ENCODE results near the gene MAPK8IP3.

Gene MAPK8IP3

DNA sequence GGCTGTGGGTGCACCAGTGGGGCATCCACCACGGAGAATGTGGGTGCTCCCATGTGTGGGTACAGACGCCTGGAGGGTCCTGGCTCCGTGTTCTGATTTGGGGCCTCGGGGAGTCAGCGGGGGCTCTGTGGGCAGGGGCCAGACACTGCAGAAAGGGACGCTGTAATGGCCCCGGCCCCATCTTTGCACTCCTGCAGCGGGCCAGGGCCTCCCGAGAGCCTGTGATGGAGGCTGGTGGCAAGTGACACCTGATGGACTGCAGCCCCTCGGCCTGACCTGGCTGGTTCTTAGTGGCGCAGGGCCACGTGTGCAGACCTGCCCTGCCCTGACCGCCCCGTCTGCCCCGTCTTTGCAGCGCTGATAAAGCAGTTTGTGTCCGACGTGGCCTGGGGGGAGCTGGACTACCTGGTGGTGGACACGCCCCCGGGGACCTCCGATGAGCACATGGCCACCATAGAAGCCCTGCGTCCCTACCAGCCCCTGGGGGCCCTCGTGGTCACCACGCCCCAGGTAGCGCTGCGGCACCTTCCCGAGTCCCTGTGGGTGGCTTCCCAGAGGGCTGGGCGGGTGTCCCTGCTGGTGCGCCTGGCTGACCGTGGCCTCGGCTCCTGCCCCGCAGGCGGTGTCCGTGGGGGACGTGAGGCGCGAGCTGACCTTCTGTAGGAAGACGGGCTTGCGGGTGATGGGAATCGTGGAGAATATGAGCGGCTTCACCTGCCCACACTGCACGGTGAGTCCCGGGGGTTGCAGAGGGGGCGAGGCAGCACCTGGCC is 81.5 kb downstream of the MAPK8IP3 start:
- H3K4me3 ChIP-seq (ENCODE audit: low read length): no peak overlapping the region
- no peak overlapping the region for H3K9ac ChIP-seq (ENCODE audit: low read length)
- H3K36me3 ChIP-seq (ENCODE audit: control insufficient read depth, insufficient read depth, low read length, severe bottlenecking): peaks cover 9% of the 10 kb centered on the region
- no peaks in the 10 kb centered on the region for H3K27me3 ChIP-seq (replicated peaks; ENCODE audit: control insufficient read depth, insufficient read depth, low read length)
- DNase-seq (ENCODE audit: low read depth): no peak
- no peaks in the 10 kb centered on the region for H3K9me3 ChIP-seq (ENCODE audit: control insufficient read depth, low read length)
- no peaks in the 10 kb centered on the region for H3K4me1 ChIP-seq (ENCODE audit: control insufficient read depth, insufficient read depth, low read length)

GRCh38 chr16:1788095-1788707 is 82.2 kb downstream of the MAPK8IP3 start:
- no peak for DNase-seq (ENCODE audit: low read depth)
- no peaks in the 10 kb centered on the region for H3K9me3 ChIP-seq (ENCODE audit: control insufficient read depth, low read length)
- no peak overlapping the region for H3K4me3 ChIP-seq (ENCODE audit: low read length)
- no peaks in the 10 kb centered on the region for H3K4me1 ChIP-seq (ENCODE audit: control insufficient read depth, insufficient read depth, low read length)
- peaks cover 9% of the 10 kb centered on the region for H3K36me3 ChIP-seq (ENCODE audit: control insufficient read depth, insufficient read depth, low read length, severe bottlenecking)
- no peaks in the 10 kb centered on the region for H3K27me3 ChIP-seq (replicated peaks; ENCODE audit: control insufficient read depth, insufficient read depth, low read length)
- no peak overlapping the region for H3K9ac ChIP-seq (ENCODE audit: low read length)

- no peaks in the 10 kb centered on the region for H3K4me1 ChIP-seq (ENCODE audit: control insufficient read depth, insufficient read depth, low read length)
- no peaks in the 10 kb centered on the region for H3K27me3 ChIP-seq (replicated peaks; ENCODE audit: control insufficient read depth, insufficient read depth, low read length)
- no peak for DNase-seq (ENCODE audit: low read depth)
- no peak overlapping the region for H3K9ac ChIP-seq (ENCODE audit: low read length)
- H3K4me3 ChIP-seq (ENCODE audit: low read length): no peak overlapping the region
- peaks cover 9% of the 10 kb centered on the region for H3K36me3 ChIP-seq (ENCODE audit: control insufficient read depth, insufficient read depth, low read length, severe bottlenecking)
- no peaks in the 10 kb centered on the region for H3K9me3 ChIP-seq (ENCODE audit: control insufficient read depth, low read length)
These were observed 82.7 kb downstream of the MAPK8IP3 start for GRCh38 chr16:1788708-1789100.

- H3K9ac ChIP-seq (ENCODE audit: low read length): no peak overlapping the region
- no peak overlapping the region for H3K4me3 ChIP-seq (ENCODE audit: low read length)
- no peaks in the 10 kb centered on the region for H3K4me1 ChIP-seq (ENCODE audit: control insufficient read depth, insufficient read depth, low read length)
- H3K9me3 ChIP-seq (ENCODE audit: control insufficient read depth, low read length): no peaks in the 10 kb centered on the region
- no peak for DNase-seq (ENCODE audit: low read depth)
- H3K27me3 ChIP-seq (replicated peaks; ENCODE audit: control insufficient read depth, insufficient read depth, low read length): no peaks in the 10 kb centered on the region
- peaks cover 9% of the 10 kb centered on the region for H3K36me3 ChIP-seq (ENCODE audit: control insufficient read depth, insufficient read depth, low read length, severe bottlenecking)
These were observed 83.6 kb downstream of the MAPK8IP3 start for GRCh38 chr16:1789643-1790045.

- Histone ChIP-seq H3K9ac (ENCODE audit: low read length) (no peak overlapping the region), H3K4me1 (ENCODE audit: control insufficient read depth, insufficient read depth, low read length) (no peaks in the 10 kb centered on the region), H3K36me3 (ENCODE audit: control insufficient read depth, insufficient read depth, low read length, severe bottlenecking) (peaks cover 9% of the 10 kb centered on the region), H3K27me3 (replicated peaks; ENCODE audit: control insufficient read depth, insufficient read depth, low read length) (no peaks in the 10 kb centered on the region), H3K4me3 (ENCODE audit: low read length) (no peak overlapping the region), H3K9me3 (ENCODE audit: control insufficient read depth, low read length) (no peaks in the 10 kb centered on the region)
- DNase-seq (ENCODE audit: low read depth): no peak
These were observed 84.2 kb downstream of the MAPK8IP3 start for GRCh38 chr16:1790261-1790610.

- H3K9ac ChIP-seq (ENCODE audit: low read length): no peak overlapping the region
- H3K27me3 ChIP-seq (replicated peaks; ENCODE audit: control insufficient read depth, insufficient read depth, low read length): no peaks in the 10 kb centered on the region
- H3K9me3 ChIP-seq (ENCODE audit: control insufficient read depth, low read length): no peaks in the 10 kb centered on the region
- no peaks in the 10 kb centered on the region for H3K4me1 ChIP-seq (ENCODE audit: control insufficient read depth, insufficient read depth, low read length)
- peaks cover 9% of the 10 kb centered on the region for H3K36me3 ChIP-seq (ENCODE audit: control insufficient read depth, insufficient read depth, low read length, severe bottlenecking)
- no peak overlapping the region for H3K4me3 ChIP-seq (ENCODE audit: low read length)
- no peak for DNase-seq (ENCODE audit: low read depth)
These were observed 84.7 kb downstream of the MAPK8IP3 start for GRCh38 chr16:1790611-1791255.

DNA sequence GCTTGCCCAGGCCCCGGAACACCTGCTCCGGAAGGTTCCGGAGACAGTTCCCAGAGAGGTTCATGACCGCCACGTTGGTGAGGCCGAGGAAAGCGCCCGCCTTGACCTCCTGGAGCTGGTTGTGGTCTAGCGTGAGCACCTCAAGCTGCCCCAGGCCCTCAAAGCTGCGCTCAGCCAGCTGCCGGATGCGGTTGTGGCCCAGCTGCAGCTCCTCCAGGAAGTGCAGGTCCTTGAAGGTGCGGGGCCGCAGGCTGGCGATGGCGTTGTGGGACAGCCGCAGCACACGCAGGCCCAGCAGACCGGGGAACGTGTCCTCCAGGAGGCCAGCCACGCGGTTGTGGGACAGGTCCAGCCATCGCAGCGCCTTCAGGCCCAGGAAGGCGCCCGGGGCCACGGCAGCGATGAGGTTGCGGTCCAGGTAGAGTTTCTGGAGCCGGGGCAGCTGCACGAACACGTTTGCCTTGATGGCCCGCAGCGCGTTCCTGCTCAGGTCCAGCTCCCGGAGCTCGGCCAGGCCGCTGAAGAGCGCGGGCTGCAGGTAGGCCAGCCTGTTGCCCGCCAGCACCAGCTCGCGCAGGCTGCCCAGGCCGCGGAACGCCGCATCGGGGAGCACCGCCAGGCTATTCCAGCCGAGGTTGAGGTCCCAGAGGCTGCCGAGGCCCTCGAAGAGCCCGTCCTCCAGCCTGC is 85.4 kb downstream of the MAPK8IP3 start:
- Histone ChIP-seq H3K4me3 (ENCODE audit: low read length) (no peak overlapping the region), H3K36me3 (ENCODE audit: control insufficient read depth, insufficient read depth, low read length, severe bottlenecking) (peaks cover 9% of the 10 kb centered on the region), H3K27me3 (replicated peaks; ENCODE audit: control insufficient read depth, insufficient read depth, low read length) (no peaks in the 10 kb centered on the region), H3K9me3 (ENCODE audit: control insufficient read depth, low read length) (no peaks in the 10 kb centered on the region), H3K9ac (ENCODE audit: low read length) (no peak overlapping the region), H3K4me1 (ENCODE audit: control insufficient read depth, insufficient read depth, low read length) (no peaks in the 10 kb centered on the region)
- DNase-seq (ENCODE audit: low read depth): no peak

GRCh38 chr16:1791943-1792812 is 86.2 kb downstream of the MAPK8IP3 start:
- no peaks in the 10 kb centered on the region for H3K9me3 ChIP-seq (ENCODE audit: control insufficient read depth, low read length)

GRCh38 chr16:1792836-1793577 is 87.0 kb downstream of the MAPK8IP3 start:
- DNase-seq (ENCODE audit: low read depth): no peak
- Histone ChIP-seq H3K9ac (ENCODE audit: low read length) (no peak overlapping the region), H3K27me3 (replicated peaks; ENCODE audit: control insufficient read depth, insufficient read depth, low read length) (no peaks in the 10 kb centered on the region), H3K9me3 (ENCODE audit: control insufficient read depth, low read length) (peaks cover 3% of the 10 kb centered on the region), H3K4me1 (ENCODE audit: control insufficient read depth, insufficient read depth, low read length) (no peaks in the 10 kb centered on the region), H3K4me3 (ENCODE audit: low read length) (no peak overlapping the region), H3K36me3 (ENCODE audit: control insufficient read depth, insufficient read depth, low read length, severe bottlenecking) (peaks cover 9% of the 10 kb centered on the region)

More at GRCh38 chr16:1791943-1792812, 86.2 kb downstream of the MAPK8IP3 start:
- DNase-seq (ENCODE audit: low read depth): no peak
- no peaks in the 10 kb centered on the region for H3K4me1 ChIP-seq (ENCODE audit: control insufficient read depth, insufficient read depth, low read length)
- H3K4me3 ChIP-seq (ENCODE audit: low read length): no peak overlapping the region
- no peaks in the 10 kb centered on the region for H3K27me3 ChIP-seq (replicated peaks; ENCODE audit: control insufficient read depth, insufficient read depth, low read length)
- peaks cover 9% of the 10 kb centered on the region for H3K36me3 ChIP-seq (ENCODE audit: control insufficient read depth, insufficient read depth, low read length, severe bottlenecking)
- no peak overlapping the region for H3K9ac ChIP-seq (ENCODE audit: low read length)

- no peaks in the 10 kb centered on the region for H3K27me3 ChIP-seq (replicated peaks; ENCODE audit: control insufficient read depth, insufficient read depth, low read length)
- no peak for DNase-seq (ENCODE audit: low read depth)
- peaks cover 6% of the 10 kb centered on the region for H3K9me3 ChIP-seq (ENCODE audit: control insufficient read depth, low read length)
- no peak within 1 kb of the TSS for H3K4me3 ChIP-seq (ENCODE audit: low read length)
- no peaks in the 10 kb centered on the region for H3K4me1 ChIP-seq (ENCODE audit: control insufficient read depth, insufficient read depth, low read length)
- peaks cover 4% of the 10 kb centered on the region for H3K36me3 ChIP-seq (ENCODE audit: control insufficient read depth, insufficient read depth, low read length, severe bottlenecking)
- H3K9ac ChIP-seq (ENCODE audit: low read length): no peak within 1 kb of the TSS
These were observed 87.7 kb downstream of the MAPK8IP3 start, which contains the start of gene IGFALS for GRCh38 chr16:1793578-1794220. TSS of gene IGFALS (minus strand) at chr16:1793705. CDS start at chr16:1793652, 53 bp downstream.
